Fibroblast of lung (primary cell): ENCODE data around the gene MRPL58. TPM values are rescaled to one million over a fixed set of nuclear protein-coding genes. Genes with fewer than 3 reads are reported as not detected.

Experiments used
- DNase-seq, 2 donors: peaks; one replicate each; pipeline versions ENCODE4 v3.0.0 to v3.0.0-alpha.2; 2010; ENCODE audit warnings: low read depth in 2 of 2
- H2AFZ ChIP-seq: 2 replicates; pipeline ENCODE4 v1.5.1; 2012; ENCODE audit warnings: low read length, control low read depth, inconsistent platforms
- H3K27ac ChIP-seq: 2 replicates; pipeline ENCODE4 v1.5.1; 2011; ENCODE audit warnings: low read length, control low read depth; ENCODE audit not compliant: insufficient read depth
- H3K27me3 ChIP-seq: 2 replicates; pipeline ENCODE4 v1.5.1; 2011; ENCODE audit warnings: mild to moderate bottlenecking, low read length; ENCODE audit not compliant: control insufficient read depth, insufficient read depth
- H3K36me3 ChIP-seq: 2 replicates; pipeline ENCODE4 v1.5.1; 2011; ENCODE audit warnings: low read length; ENCODE audit not compliant: control insufficient read depth, insufficient read depth
- H3K4me1 ChIP-seq: 2 replicates; pipeline ENCODE4 v1.5.1; 2011; ENCODE audit warnings: low read length; ENCODE audit not compliant: control insufficient read depth, insufficient read depth; ENCODE audit errors: extremely low read depth
- H3K4me2 ChIP-seq: 2 replicates; pipeline ENCODE4 v1.5.1; 2011; ENCODE audit warnings: low read length, control low read depth; ENCODE audit not compliant: insufficient read depth; ENCODE audit errors: extremely low read depth
- H3K4me3 ChIP-seq, 4 experiments: fragments of 200-600 bp in 1 of 4; sonication (generic) in 1 of 4; replicated peaks in 1 of 4; 2 replicates each; pipeline ENCODE4 v1.5.1; 2011 to 2016; ENCODE audit warnings: low read length in 4 of 4, low read depth in 3 of 4, mild to moderate bottlenecking in 3 of 4, control low read depth in 2 of 4, inconsistent platforms in 1 of 4, mixed read lengths in 1 of 4; ENCODE audit not compliant: insufficient read depth in 1 of 4; ENCODE audit errors: control extremely low read depth in 1 of 4
- H3K79me2 ChIP-seq: 2 replicates; pipeline ENCODE4 v1.5.1; 2012; ENCODE audit warnings: mild to moderate bottlenecking, low read length, inconsistent platforms; ENCODE audit not compliant: control insufficient read depth, insufficient read depth
- H3K9ac ChIP-seq: 2 replicates; pipeline ENCODE4 v1.5.1; 2011; ENCODE audit warnings: mild to moderate bottlenecking, low read length, control low read depth; ENCODE audit not compliant: insufficient read depth
- H3K9me3 ChIP-seq: 2 replicates; pipeline ENCODE4 v1.5.1; 2012; ENCODE audit warnings: low read depth, low read length; ENCODE audit not compliant: control insufficient read depth, insufficient read depth
- H4K20me1 ChIP-seq: 2 replicates; pipeline ENCODE4 v1.5.1; 2011; ENCODE audit warnings: low read length; ENCODE audit not compliant: control insufficient read depth, insufficient read depth; ENCODE audit errors: extremely low read depth
- EZH2 ChIP-seq: IDR thresholded peaks from 2 replicates; pipeline ENCODE4 v1.5.1; 2012; ENCODE audit warnings: low read length, control low read depth, mild to moderate bottlenecking; ENCODE audit errors: missing control alignments
- polyA plus RNA-seq, 2 donors: library from polyadenylated mRNA; depleted of rRNA in 1 of 2; stranded (reverse) in 1 of 2; unstranded in 1 of 2; fragments of >200 nt; gene quantifications; 2 replicates each; pipeline ENCODE4 v1.2.1, GENCODE V29; 2011 to 2012; ENCODE audit warnings: missing spikeins in 1 of 2
- total RNA-seq: library from RNA; depleted of rRNA; stranded (reverse); fragments of >200 nt; gene quantifications from 2 replicates; pipeline ENCODE4 v1.2.1, GENCODE V29; 2014
- TF ChIP-seq, protein P1 (sequence below), 2 donors: IDR thresholded peaks in 1 of 2; conservative IDR thresholded peaks in 1 of 2; 1 replicate in 1 of 2; 2 replicates in 1 of 2; pipeline ENCODE4 v1.5.1; 2011 to 2012; ENCODE audit warnings: low read length in 2 of 2, control low read depth in 1 of 2, inconsistent platforms in 1 of 2, low read depth in 1 of 2, mild to moderate bottlenecking in 1 of 2

Gene MRPL58
- total and polyA plus RNA-seq, 2 donors (not counting 1 experiment from before 2014, with no cell fraction given) = 35.2 to 49.1 TPM

DNA sequence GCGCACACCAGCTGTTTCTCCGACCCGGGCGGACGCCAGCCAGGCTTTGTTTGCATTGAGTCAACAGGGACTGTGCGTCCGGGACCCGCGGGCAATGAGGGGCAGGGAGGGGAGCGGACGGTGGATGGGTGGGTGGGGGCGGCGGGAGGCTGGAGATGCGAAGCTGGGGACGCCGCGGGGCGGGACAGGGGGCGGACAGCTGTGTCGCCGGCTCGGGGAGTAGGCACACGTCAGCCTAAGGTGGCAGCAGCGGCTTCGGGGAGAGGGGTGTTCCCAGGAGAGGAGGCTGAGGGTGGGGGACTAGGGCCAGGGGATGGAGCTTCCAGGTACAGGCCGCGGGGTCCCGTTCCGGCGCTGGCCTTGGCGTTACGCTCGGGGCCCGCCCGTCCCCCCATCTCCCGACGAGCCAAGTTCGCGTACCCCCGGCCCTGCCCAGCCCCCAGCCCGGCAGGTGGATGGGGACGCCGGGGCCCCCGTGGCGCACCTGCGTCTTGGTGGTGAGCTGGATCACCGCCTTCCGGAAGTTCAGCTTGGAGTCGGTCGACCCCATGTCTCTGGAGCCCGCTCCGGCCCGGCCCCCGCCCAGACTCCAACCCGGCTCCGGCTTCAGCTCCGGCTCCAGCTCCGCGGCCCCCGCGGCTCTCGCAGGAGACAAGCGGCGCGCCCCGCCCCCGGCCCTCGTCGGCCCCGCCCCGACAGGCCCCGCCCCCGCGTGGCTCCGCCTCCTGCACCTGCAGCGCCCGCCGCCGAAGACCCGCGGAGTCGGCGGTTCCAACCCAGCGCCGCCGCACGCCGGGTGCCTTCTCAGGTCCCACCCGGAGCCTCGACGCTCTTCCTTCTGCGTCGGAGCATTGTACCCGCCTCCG lies 40.1 kb upstream of the MRPL58 start, which contains the start of gene HID1:
Gene HID1, minus strand, starts transcription at position 653 of the 866 bp plus-strand sequence. Its CDS starts 103 bp downstream, at position 550.
- Histone ChIP-seq H2AFZ (no peak within 1 kb of the TSS), H3K79me2 (no peaks in the 10 kb centered on the region), H3K9ac (no peak within 1 kb of the TSS), H3K4me2 (peak within 1 kb of the TSS; percentile 80), H3K36me3 (no peaks in the 10 kb centered on the region), H4K20me1 (no peaks in the 10 kb centered on the region), H3K27ac (no peak within 1 kb of the TSS), H3K4me3 (peak within 1 kb of the TSS in 3 of 4 experiments; percentile 10 to 51 (median 17)), H3K4me1 (no peaks in the 10 kb centered on the region), H3K9me3 (no peaks in the 10 kb centered on the region), H3K27me3 (peaks cover 27% of the 10 kb centered on the region)
- no peak for TF ChIP-seq EZH2
- TF ChIP-seq, protein P1, sequence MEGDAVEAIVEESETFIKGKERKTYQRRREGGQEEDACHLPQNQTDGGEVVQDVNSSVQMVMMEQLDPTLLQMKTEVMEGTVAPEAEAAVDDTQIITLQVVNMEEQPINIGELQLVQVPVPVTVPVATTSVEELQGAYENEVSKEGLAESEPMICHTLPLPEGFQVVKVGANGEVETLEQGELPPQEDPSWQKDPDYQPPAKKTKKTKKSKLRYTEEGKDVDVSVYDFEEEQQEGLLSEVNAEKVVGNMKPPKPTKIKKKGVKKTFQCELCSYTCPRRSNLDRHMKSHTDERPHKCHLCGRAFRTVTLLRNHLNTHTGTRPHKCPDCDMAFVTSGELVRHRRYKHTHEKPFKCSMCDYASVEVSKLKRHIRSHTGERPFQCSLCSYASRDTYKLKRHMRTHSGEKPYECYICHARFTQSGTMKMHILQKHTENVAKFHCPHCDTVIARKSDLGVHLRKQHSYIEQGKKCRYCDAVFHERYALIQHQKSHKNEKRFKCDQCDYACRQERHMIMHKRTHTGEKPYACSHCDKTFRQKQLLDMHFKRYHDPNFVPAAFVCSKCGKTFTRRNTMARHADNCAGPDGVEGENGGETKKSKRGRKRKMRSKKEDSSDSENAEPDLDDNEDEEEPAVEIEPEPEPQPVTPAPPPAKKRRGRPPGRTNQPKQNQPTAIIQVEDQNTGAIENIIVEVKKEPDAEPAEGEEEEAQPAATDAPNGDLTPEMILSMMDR (conservative IDR thresholded peaks at IDR 0.05 in 1 of 2, IDR thresholded peaks at IDR 0.05 in 1 of 2; ENCODE audit: low read depth in 1 of 2, low read length in 2 of 2) = no peak
- DNase-seq = no peak

DNA sequence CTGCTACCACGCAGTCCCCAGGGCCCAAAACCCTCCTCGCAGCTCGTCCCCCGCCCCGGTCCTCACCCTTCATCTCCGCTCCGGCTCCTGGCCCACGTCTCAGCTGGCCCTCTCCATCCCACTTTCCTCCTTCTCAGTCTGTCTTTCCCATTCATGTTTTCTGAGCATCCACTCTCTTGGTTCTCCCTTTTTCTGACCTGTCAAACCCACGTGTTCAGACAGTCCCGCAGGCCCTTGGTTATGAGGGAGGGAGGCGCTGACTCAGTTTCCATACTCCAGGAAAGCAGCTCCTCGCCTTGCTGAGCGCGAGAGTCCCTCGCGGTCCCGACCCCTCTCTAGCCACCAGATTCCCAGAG lies 39.5 kb upstream of the MRPL58 start:
- Histone ChIP-seq H3K4me2 (no peak overlapping the region), H3K9me3 (no peaks in the 10 kb centered on the region), H4K20me1 (no peaks in the 10 kb centered on the region), H2AFZ (no peak overlapping the region), H3K27ac (no peak overlapping the region), H3K36me3 (no peaks in the 10 kb centered on the region), H3K4me1 (no peaks in the 10 kb centered on the region), H3K27me3 (peaks cover 27% of the 10 kb centered on the region), H3K79me2 (no peaks in the 10 kb centered on the region), H3K4me3 (peak overlapping the region in 1 of 4 experiments; percentile 28), H3K9ac (no peak overlapping the region)
- TF ChIP-seq, protein P1 (conservative IDR thresholded peaks at IDR 0.05 in 1 of 2, IDR thresholded peaks at IDR 0.05 in 1 of 2; ENCODE audit: low read depth in 1 of 2, low read length in 2 of 2) = no peak
- TF ChIP-seq EZH2 = peak; percentile 80
- no peak for DNase-seq

- Histone ChIP-seq H3K4me3 (no peak overlapping the region), H3K9ac (no peak overlapping the region), H3K79me2 (no peaks in the 10 kb centered on the region), H2AFZ (no peak overlapping the region), H3K9me3 (no peaks in the 10 kb centered on the region), H3K36me3 (no peaks in the 10 kb centered on the region), H4K20me1 (no peaks in the 10 kb centered on the region), H3K27ac (no peak overlapping the region), H3K27me3 (peaks cover 27% of the 10 kb centered on the region), H3K4me1 (no peaks in the 10 kb centered on the region), H3K4me2 (no peak overlapping the region)
- no peak for TF ChIP-seq EZH2
- TF ChIP-seq, protein P1 (conservative IDR thresholded peaks at IDR 0.05 in 1 of 2, IDR thresholded peaks at IDR 0.05 in 1 of 2; ENCODE audit: low read depth in 1 of 2, low read length in 2 of 2) = no peak
- DNase-seq = no peak
These were observed 36.5 kb upstream of the MRPL58 start for GRCh38 chr17:74975943-74976342.
